Endodermal cell (in vitro differentiated cells): ENCODE data around the gene CORO2B. TPM values are rescaled to one million over a fixed set of nuclear protein-coding genes. Genes with fewer than 3 reads are reported as not detected.

ENCODE experiments used
- DNase-seq: peaks from one replicate; pipeline ENCODE4 v3.0.0-alpha.2; 2017
- H3K27ac ChIP-seq: 2 replicates; pipeline ENCODE4 v1.5.1; 2013; ENCODE audit warnings: mild to moderate bottlenecking, low read depth, low read length, moderate library complexity
- H3K27me3 ChIP-seq: 2 replicates; pipeline ENCODE4 v1.6.1; 2013; ENCODE audit warnings: mild to moderate bottlenecking, low read length, moderate library complexity; ENCODE audit not compliant: insufficient read depth, control insufficient read depth, poor library complexity, severe bottlenecking
- H3K36me3 ChIP-seq: 2 replicates; pipeline ENCODE4 v1.7.0; 2013; ENCODE audit warnings: mild to moderate bottlenecking, low read length, moderate library complexity; ENCODE audit not compliant: control insufficient read depth, insufficient read depth
- H3K4me1 ChIP-seq: one replicate; pipeline ENCODE4 v1.7.0; 2013; ENCODE audit warnings: low read length; ENCODE audit not compliant: control insufficient read depth, insufficient read depth
- H3K4me3 ChIP-seq: 2 replicates; pipeline ENCODE4 v1.5.1; 2013; ENCODE audit warnings: mild to moderate bottlenecking, low read length, moderate library complexity
- H3K9ac ChIP-seq: 2 replicates; pipeline ENCODE4 v1.6.1; 2013; ENCODE audit warnings: mild to moderate bottlenecking, low read length, moderate library complexity; ENCODE audit not compliant: poor library complexity, severe bottlenecking; ENCODE audit errors: extremely low read depth
- H3K9me3 ChIP-seq: 2 replicates; pipeline ENCODE4 v1.6.1; 2013; ENCODE audit warnings: mild to moderate bottlenecking, low read length, moderate library complexity; ENCODE audit not compliant: control insufficient read depth
- H3K27ac Mint-ChIP-seq: 2 replicates; pipeline ENCODE4 v1.8.0; 2020; ENCODE audit warnings: mixed read lengths
- H3K27me3 Mint-ChIP-seq: 2 replicates; pipeline ENCODE4 v1.8.0; 2021; ENCODE audit warnings: mild to moderate bottlenecking, mixed read lengths; ENCODE audit not compliant: insufficient read depth
- H3K36me3 Mint-ChIP-seq: 2 replicates; pipeline ENCODE4 v1.8.0; 2020; ENCODE audit warnings: low read depth, mixed read lengths
- H3K4me1 Mint-ChIP-seq: 2 replicates; pipeline ENCODE4 v1.8.0; 2020; ENCODE audit warnings: mixed read lengths
- H3K4me3 Mint-ChIP-seq: 2 replicates; pipeline ENCODE4 v1.8.0; 2020; ENCODE audit warnings: mild to moderate bottlenecking, moderate library complexity, mixed read lengths
- H3K9me3 Mint-ChIP-seq: 2 replicates; pipeline ENCODE4 v1.8.0; 2020; ENCODE audit warnings: mild to moderate bottlenecking, mixed read lengths
- CTCF ChIP-seq: fragments of 200-600 bp; sonication (generic); conservative IDR thresholded peaks from 2 replicates; pipeline ENCODE4 v1.5.0; 2021; ENCODE audit warnings: antibody characterized with exemption, mild to moderate bottlenecking
- WGBS, 2 experiments: methylation state at CpG; one replicate each; pipeline versions ENCODE4 v1.1.5 to v1.1.7; 2013; ENCODE audit warnings: missing lambda C conversion rate in 2 of 2, mixed read lengths in 1 of 2; ENCODE audit not compliant: insufficient coverage in 1 of 2, insufficient read length in 1 of 2; 5-methylcytosine and 5-hydroxymethylcytosine counted together
- total RNA-seq, 2 donors: library from RNA; stranded (reverse); fragmentation: NEBNext Ultra II Directional in 1 of 2; extraction: Animal tissue kit (Norgen Biotek cat#: 25700) in 1 of 2; gene quantifications; 2 replicates in 1 of 2; 3 replicates in 1 of 2; pipeline ENCODE4 v1.2.1, GENCODE V29; 2021

The CORO2B gene
- total RNA-seq, 2 donors from 2014 or later = 1.1 to 1.2 TPM

- 91 to 97% methylated on average over 6 of the region's 6 CpGs for WGBS, 2 experiments
- Mint-ChIP-seq H3K27me3 (no peaks in the 10 kb centered on the region), H3K4me3 (no peak overlapping the region), H3K9me3 (no peaks in the 10 kb centered on the region), H3K27ac (no peak overlapping the region), H3K4me1 (no peaks in the 10 kb centered on the region), H3K36me3 (no peaks in the 10 kb centered on the region)
- no peak for DNase-seq
- H3K9me3 ChIP-seq = no peaks in the 10 kb centered on the region
- no peak for TF ChIP-seq CTCF
- H3K9ac ChIP-seq = no peak overlapping the region
- no peaks in the 10 kb centered on the region for H3K27me3 ChIP-seq
- no peaks in the 10 kb centered on the region for H3K36me3 ChIP-seq
- no peak overlapping the region for H3K27ac ChIP-seq
- H3K4me3 ChIP-seq = no peak overlapping the region
- H3K4me1 ChIP-seq = no peaks in the 10 kb centered on the region
Observed at GRCh38 chr15:68634531-68634930, 55.7 kb downstream of the CORO2B start.

DNA sequence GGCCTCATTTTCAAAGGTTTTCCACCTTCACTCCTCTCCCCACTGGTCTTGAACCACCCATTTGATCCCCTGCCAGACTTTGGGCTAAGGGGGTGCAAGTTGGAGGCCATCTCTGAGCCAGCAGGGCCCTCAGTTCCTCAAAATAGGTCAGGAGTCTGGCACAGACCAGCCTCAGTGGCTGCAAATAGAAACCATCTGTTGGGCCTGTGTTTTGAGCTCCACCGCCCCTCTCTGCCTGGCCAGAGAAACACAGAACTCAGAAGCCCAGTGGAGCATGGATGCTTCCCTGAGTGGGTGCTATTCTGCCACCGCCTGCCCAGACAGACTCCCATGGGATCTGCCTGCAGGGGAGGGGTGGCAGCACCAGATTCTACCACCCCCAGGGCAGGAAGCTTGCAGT lies 56.3 kb downstream of the CORO2B start:
- Mint-ChIP-seq H3K9me3 (no peaks in the 10 kb centered on the region), H3K27ac (no peak overlapping the region), H3K36me3 (no peaks in the 10 kb centered on the region), H3K4me1 (no peaks in the 10 kb centered on the region), H3K27me3 (no peaks in the 10 kb centered on the region), H3K4me3 (no peak overlapping the region)
- no peak overlapping the region for H3K27ac ChIP-seq
- no peaks in the 10 kb centered on the region for H3K27me3 ChIP-seq
- H3K36me3 ChIP-seq = no peaks in the 10 kb centered on the region
- H3K9me3 ChIP-seq = no peaks in the 10 kb centered on the region
- H3K9ac ChIP-seq = no peak overlapping the region
- TF ChIP-seq CTCF = no peak
- no peak for DNase-seq
- WGBS, 2 experiments = 81 to 100% methylated on average over 2 of the region's 2 CpGs
- H3K4me3 ChIP-seq = no peak overlapping the region
- no peaks in the 10 kb centered on the region for H3K4me1 ChIP-seq

GRCh38 chr15:68636256-68636655 lies 57.5 kb downstream of the CORO2B start:
- Histone ChIP-seq H3K4me1 (peaks cover 6% of the 10 kb centered on the region), H3K36me3 (no peaks in the 10 kb centered on the region), H3K9me3 (no peaks in the 10 kb centered on the region), H3K9ac (no peak overlapping the region), H3K27me3 (no peaks in the 10 kb centered on the region), H3K4me3 (no peak overlapping the region), H3K27ac (no peak overlapping the region)
- no peaks in the 10 kb centered on the region for H3K27me3 Mint-ChIP-seq
- H3K36me3 Mint-ChIP-seq = no peaks in the 10 kb centered on the region
- no peak overlapping the region for H3K27ac Mint-ChIP-seq
- no peak for DNase-seq
- no peaks in the 10 kb centered on the region for H3K9me3 Mint-ChIP-seq
- TF ChIP-seq CTCF = no peak
- no peak overlapping the region for H3K4me3 Mint-ChIP-seq
- 91 to 100% methylated on average over 1 to 5 of the region's 5 CpGs for WGBS, 2 experiments
- no peaks in the 10 kb centered on the region for H3K4me1 Mint-ChIP-seq
